Measurements from ENCODE around the gene COL4A5. TPM values are rescaled to one million over a fixed set of nuclear protein-coding genes. Genes with fewer than 3 reads are reported as not detected.

The COL4A5 gene
- total RNA-seq, 1 experiment from 2014 or later = 8.3 TPM

DNA sequence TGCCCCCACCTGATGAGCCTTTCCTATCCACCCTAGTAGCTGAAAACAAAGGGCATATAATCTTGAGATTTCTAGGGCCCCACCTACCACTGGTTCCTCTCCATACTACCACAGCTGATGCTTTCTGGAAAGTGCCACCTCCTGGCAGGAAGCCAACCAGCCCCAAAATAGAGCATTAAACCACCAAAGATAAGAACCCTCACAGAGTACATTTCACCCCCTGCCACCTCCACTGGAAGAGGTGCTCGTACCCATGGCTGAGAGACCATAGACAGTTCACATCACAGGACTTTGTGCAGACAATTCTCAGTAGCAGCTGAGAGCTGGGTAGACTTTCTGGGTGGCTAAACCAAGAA lies 202.6 kb downstream of the COL4A5 start:
- Histone ChIP-seq H3K9me3 (ENCODE audit: control insufficient read depth, insufficient read depth, low read depth, low read length) (no peaks in the 10 kb centered on the region), H3K4me3 (ENCODE audit: low read depth in 2 of 2, low read length in 2 of 2) (no peak overlapping the region), H3K27ac (ENCODE audit: low read length) (no peak overlapping the region), H3K36me3 (ENCODE audit: control insufficient read depth, insufficient read depth, low read length) (no peaks in the 10 kb centered on the region), H3K27me3 (ENCODE audit: control insufficient read depth, insufficient read depth, low read length) (no peaks in the 10 kb centered on the region), H3K4me1 (ENCODE audit: control insufficient read depth, insufficient read depth, low read length) (no peaks in the 10 kb centered on the region)
- in situ Hi-C loops (cut with HindIII; ENCODE audit: low pct_unique_long_range_greater_than_20kb, low sequenced_read_pairs) (no loop called here), intact Hi-C loops (cut with micrococcal nuclease; ENCODE audit: unreplicated experiment) (no loop called here)
- CTCF ChIA-PET = no interaction called here
- no peak for DNase-seq (ENCODE audit: low read depth, low spot score)
- BruUV-seq (replicated peaks) = no TSS peak
- no peak for ATAC-seq
- TF ChIP-seq SIN3A (IDR thresholded peaks at IDR 0.05; ENCODE audit: borderline replicate concordance, insufficient read depth, low read depth, low read length) (no peak), CTCF (IDR thresholded peaks at IDR 0.05) (no peak), REST (IDR thresholded peaks at IDR 0.05; ENCODE audit: insufficient read depth in 1 of 2, low read depth in 2 of 2, low read length in 1 of 2) (no peak), TCF7L2 (IDR thresholded peaks at IDR 0.05; ENCODE audit: low read depth, low read length) (no peak), POLR2AphosphoS5 (IDR thresholded peaks at IDR 0.05; ENCODE audit: low read depth, low read length) (no peak)
- POLR2A ChIA-PET = no interaction called here

GRCh38 chrX:108664701-108665100 lies 225.1 kb downstream of the COL4A5 start:
- Histone ChIP-seq H3K27ac (ENCODE audit: low read length) (no peak overlapping the region), H3K9me3 (ENCODE audit: control insufficient read depth, insufficient read depth, low read depth, low read length) (no peaks in the 10 kb centered on the region), H3K4me3 (ENCODE audit: low read depth in 2 of 2, low read length in 2 of 2) (no peak overlapping the region), H3K36me3 (ENCODE audit: control insufficient read depth, insufficient read depth, low read length) (no peaks in the 10 kb centered on the region), H3K27me3 (ENCODE audit: control insufficient read depth, insufficient read depth, low read length) (no peaks in the 10 kb centered on the region), H3K4me1 (ENCODE audit: control insufficient read depth, insufficient read depth, low read length) (no peaks in the 10 kb centered on the region)
- no peak for TF ChIP-seq CTCF (IDR thresholded peaks at IDR 0.05)
- no peak for TF ChIP-seq SIN3A (IDR thresholded peaks at IDR 0.05; ENCODE audit: borderline replicate concordance, insufficient read depth, low read depth, low read length)
- no peak for TF ChIP-seq TCF7L2 (IDR thresholded peaks at IDR 0.05; ENCODE audit: low read depth, low read length)
- no peak for TF ChIP-seq REST (IDR thresholded peaks at IDR 0.05; ENCODE audit: insufficient read depth in 1 of 2, low read depth in 2 of 2, low read length in 1 of 2)
- no peak for TF ChIP-seq POLR2AphosphoS5 (IDR thresholded peaks at IDR 0.05; ENCODE audit: low read depth, low read length)
- DNase-seq (ENCODE audit: low read depth, low spot score) (no peak), ATAC-seq (no peak)
- POLR2A ChIA-PET = no interaction called here
- CTCF ChIA-PET = no interaction called here
- intact Hi-C loops (cut with micrococcal nuclease; ENCODE audit: unreplicated experiment) = no loop called here
- in situ Hi-C loops (cut with HindIII; ENCODE audit: low pct_unique_long_range_greater_than_20kb, low sequenced_read_pairs) = no loop called here
- BruUV-seq (replicated peaks) = no TSS peak
